HepG2 (cell line): Measurements from ENCODE around the gene SLC38A2. TPM values are rescaled to one million over a fixed set of nuclear protein-coding genes. Genes with fewer than 3 reads are reported as not detected.
A peak's percentile ranks its signal among the peaks of the same experiment; 100 is the strongest.

Experiments used
- ETV5 ChIP-seq: IDR thresholded peaks from 2 replicates; pipeline ENCODE4 v1.6.1; 2018; ENCODE audit warnings: missing biosample characterization, missing genetic modification reagents, inconsistent platforms, borderline replicate concordance
- FOSL2 ChIP-seq: sonication (generic); formaldehyde crosslinking; IDR thresholded peaks from 2 replicates; pipeline ENCODE4 v1.4.0; 2020; ENCODE audit warnings: missing genetic modification reagents
- HNF4G ChIP-seq, 2 experiments: sonication (generic) in 1 of 2; formaldehyde crosslinking in 1 of 2; IDR thresholded peaks; 2 replicates each; pipeline versions ENCODE4 v1.4.0 to v1.6.1; 2011 to 2020; ENCODE audit warnings: borderline replicate concordance in 2 of 2, low read depth in 2 of 2, mild to moderate bottlenecking in 2 of 2, low read length in 1 of 2, missing genetic modification reagents in 1 of 2, moderate library complexity in 1 of 2
- KAT7 ChIP-seq: IDR thresholded peaks from 2 replicates; pipeline ENCODE4 v1.6.1; 2018; ENCODE audit warnings: borderline replicate concordance, missing compliant biosample characterization
- MLLT10 ChIP-seq: sonication (generic); formaldehyde crosslinking; IDR thresholded peaks from 2 replicates; pipeline ENCODE4 v1.4.0; 2020; ENCODE audit warnings: missing genetic modification reagents
- PHF21A ChIP-seq: sonication (generic); formaldehyde crosslinking; IDR thresholded peaks from 2 replicates; pipeline ENCODE4 v1.5.0; 2020; ENCODE audit warnings: mild to moderate bottlenecking, missing genetic modification reagents
- SIN3A ChIP-seq: IDR thresholded peaks from 2 replicates; pipeline ENCODE4 v1.6.1; 2011; ENCODE audit warnings: low read depth, mild to moderate bottlenecking, control low read depth, low read length, borderline replicate concordance
- STAG1 ChIP-seq: sonication (generic); formaldehyde crosslinking; IDR thresholded peaks from 2 replicates; pipeline ENCODE4 v1.4.0; 2020; ENCODE audit warnings: missing genetic modification reagents
- ZNF501 ChIP-seq: sonication (generic); formaldehyde crosslinking; IDR thresholded peaks from 2 replicates; pipeline ENCODE4 v1.5.1; 2020; ENCODE audit warnings: mild to moderate bottlenecking, moderate library complexity, missing genetic modification reagents
- ZNF782 ChIP-seq: sonication (generic); formaldehyde crosslinking; IDR thresholded peaks from 2 replicates; pipeline ENCODE4 v1.4.0; 2020; ENCODE audit warnings: missing genetic modification reagents, mild to moderate bottlenecking, borderline replicate concordance
- polyA plus RNA-seq, 8 experiments: library from polyadenylated mRNA; depleted of rRNA in 3 of 8; stranded (reverse) in 7 of 8; unstranded in 1 of 8; fragments of >200 nt; fragmentation: Illumina TruSeq in 4 of 8; extraction: Trizol in 4 of 8; gene quantifications; 2 replicates each; pipeline versions ENCODE4 v1.2.1 to v1.2.3, GENCODE V29; 2011 to 2016; ENCODE audit warnings: low read depth in 4 of 8, missing spikeins in 1 of 8, mixed read lengths in 1 of 8; ENCODE audit not compliant: insufficient read depth in 1 of 8
- total RNA-seq, 5 experiments: library from RNA; depleted of rRNA; stranded (reverse); fragments of >200 nt; fragmentation: Illumina TruSeq; extraction: Trizol; gene quantifications; 2 replicates each; pipeline ENCODE4 v1.2.3, GENCODE V29; 2016; ENCODE audit warnings: low read depth in 1 of 5
- TF ChIP-seq, protein P1 (sequence below), 2 experiments: sonication (generic) in 1 of 2; formaldehyde crosslinking in 1 of 2; IDR thresholded peaks; 2 replicates each; pipeline versions ENCODE4 v1.5.1 to v1.6.1; 2011 to 2020; ENCODE audit warnings: borderline replicate concordance in 1 of 2, low read depth in 1 of 2, low read length in 1 of 2, mild to moderate bottlenecking in 1 of 2, missing genetic modification reagents in 1 of 2, moderate library complexity in 1 of 2
- TF ChIP-seq, protein P2 (sequence below): sonication (generic); formaldehyde crosslinking; IDR thresholded peaks from 2 replicates; pipeline ENCODE4 v1.5.1; 2020; ENCODE audit warnings: mild to moderate bottlenecking, moderate library complexity, missing genetic modification reagents
- TF ChIP-seq, protein P3 (sequence below): sonication (generic); formaldehyde crosslinking; IDR thresholded peaks from 2 replicates; pipeline ENCODE4 v1.4.0; 2020; ENCODE audit warnings: missing genetic modification reagents
- TF ChIP-seq, protein P4 (sequence below): IDR thresholded peaks from 2 replicates; pipeline ENCODE4 v1.4.0; 2020; ENCODE audit warnings: mild to moderate bottlenecking, missing genetic modification reagents

SLC38A2 gene
- total and polyA plus RNA-seq, 2 of the 13 experiments (the other 11 are each of a cell fraction or from before 2014, with no cell fraction given) = 368 to 880 TPM

DNA sequence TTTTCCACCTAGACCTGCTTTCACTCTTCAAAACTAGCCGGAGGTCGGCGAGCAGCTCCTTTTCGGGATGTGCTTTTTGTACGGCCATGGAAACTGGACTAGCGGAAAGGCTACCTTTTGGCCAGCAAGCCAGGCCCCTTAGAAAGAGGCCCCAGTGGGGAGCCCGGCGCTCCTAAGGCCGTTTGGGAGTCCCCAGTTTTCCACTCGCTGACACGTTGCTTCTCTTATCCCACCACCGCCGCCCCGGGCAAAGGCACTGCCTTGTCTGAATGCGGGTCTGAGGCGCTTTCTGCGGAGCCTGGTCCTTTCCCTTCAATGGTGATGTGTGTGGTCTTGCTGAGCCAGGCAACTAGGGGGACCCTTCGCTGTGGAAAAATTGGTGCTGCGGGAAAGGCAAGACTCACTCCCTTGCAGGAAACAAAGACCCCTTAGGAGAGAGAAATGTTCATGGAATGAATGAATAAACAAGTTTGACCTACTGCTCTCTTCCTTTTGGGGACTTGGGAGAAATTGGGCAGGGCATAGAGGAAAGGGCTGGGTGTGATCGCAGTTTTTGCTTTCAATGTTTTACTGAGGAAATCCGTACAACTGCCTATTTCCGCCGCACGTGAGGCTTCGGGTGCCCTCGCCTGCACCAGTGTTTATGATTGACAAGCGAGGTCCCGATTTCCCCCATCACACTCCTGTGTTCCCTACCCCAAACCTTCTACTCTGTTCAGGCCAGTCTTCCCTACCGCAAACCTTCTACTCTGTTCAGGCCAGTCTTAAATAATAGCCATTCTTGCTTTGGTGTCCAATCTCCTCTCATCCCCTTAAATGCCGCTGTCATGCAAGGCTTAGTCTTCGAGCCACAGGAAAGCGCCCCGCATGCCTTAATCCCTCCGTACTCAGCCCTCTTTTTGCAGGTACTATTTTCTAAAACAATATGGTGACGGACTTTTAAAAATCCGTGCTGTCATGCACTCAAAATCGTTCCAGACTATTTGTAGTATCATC, 1.0 kb upstream of the SLC38A2 start (continued):
- TF ChIP-seq, protein P1, sequence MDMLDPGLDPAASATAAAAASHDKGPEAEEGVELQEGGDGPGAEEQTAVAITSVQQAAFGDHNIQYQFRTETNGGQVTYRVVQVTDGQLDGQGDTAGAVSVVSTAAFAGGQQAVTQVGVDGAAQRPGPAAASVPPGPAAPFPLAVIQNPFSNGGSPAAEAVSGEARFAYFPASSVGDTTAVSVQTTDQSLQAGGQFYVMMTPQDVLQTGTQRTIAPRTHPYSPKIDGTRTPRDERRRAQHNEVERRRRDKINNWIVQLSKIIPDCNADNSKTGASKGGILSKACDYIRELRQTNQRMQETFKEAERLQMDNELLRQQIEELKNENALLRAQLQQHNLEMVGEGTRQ (IDR thresholded peaks at IDR 0.05; ENCODE audit: low read depth, low read length) = 0 out of 2 replicates have a peak, but pooled peaks have one; percentile 7
- TF ChIP-seq, protein P1 (CRISPR knock-in tag; IDR thresholded peaks at IDR 0.05; ENCODE audit: borderline replicate concordance) = no peak
- peak; percentile 59; the same call in 1 of the 2 replicates for TF ChIP-seq PHF21A (CRISPR knock-in tag)
- TF ChIP-seq, protein P2, sequence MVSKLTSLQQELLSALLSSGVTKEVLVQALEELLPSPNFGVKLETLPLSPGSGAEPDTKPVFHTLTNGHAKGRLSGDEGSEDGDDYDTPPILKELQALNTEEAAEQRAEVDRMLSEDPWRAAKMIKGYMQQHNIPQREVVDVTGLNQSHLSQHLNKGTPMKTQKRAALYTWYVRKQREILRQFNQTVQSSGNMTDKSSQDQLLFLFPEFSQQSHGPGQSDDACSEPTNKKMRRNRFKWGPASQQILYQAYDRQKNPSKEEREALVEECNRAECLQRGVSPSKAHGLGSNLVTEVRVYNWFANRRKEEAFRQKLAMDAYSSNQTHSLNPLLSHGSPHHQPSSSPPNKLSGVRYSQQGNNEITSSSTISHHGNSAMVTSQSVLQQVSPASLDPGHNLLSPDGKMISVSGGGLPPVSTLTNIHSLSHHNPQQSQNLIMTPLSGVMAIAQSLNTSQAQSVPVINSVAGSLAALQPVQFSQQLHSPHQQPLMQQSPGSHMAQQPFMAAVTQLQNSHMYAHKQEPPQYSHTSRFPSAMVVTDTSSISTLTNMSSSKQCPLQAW (CRISPR knock-in tag) = peak; percentile 73; the same call in 1 of the 2 replicates
- peak; percentile 83; the same call in 1 of the 2 replicates for TF ChIP-seq KAT7 (CRISPR knock-in tag)
- no peak for TF ChIP-seq MLLT10 (CRISPR knock-in tag)
- peak; percentile 14; the same call in 1 of the 2 replicates for TF ChIP-seq FOSL2
- TF ChIP-seq ZNF782 (CRISPR knock-in tag) = no peak
- TF ChIP-seq, protein P3, sequence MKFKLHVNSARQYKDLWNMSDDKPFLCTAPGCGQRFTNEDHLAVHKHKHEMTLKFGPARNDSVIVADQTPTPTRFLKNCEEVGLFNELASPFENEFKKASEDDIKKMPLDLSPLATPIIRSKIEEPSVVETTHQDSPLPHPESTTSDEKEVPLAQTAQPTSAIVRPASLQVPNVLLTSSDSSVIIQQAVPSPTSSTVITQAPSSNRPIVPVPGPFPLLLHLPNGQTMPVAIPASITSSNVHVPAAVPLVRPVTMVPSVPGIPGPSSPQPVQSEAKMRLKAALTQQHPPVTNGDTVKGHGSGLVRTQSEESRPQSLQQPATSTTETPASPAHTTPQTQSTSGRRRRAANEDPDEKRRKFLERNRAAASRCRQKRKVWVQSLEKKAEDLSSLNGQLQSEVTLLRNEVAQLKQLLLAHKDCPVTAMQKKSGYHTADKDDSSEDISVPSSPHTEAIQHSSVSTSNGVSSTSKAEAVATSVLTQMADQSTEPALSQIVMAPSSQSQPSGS = 0 out of 2 replicates have a peak, but pooled peaks have one; percentile 13
- peak; percentile 39; the same call in 1 of the 2 replicates for TF ChIP-seq STAG1 (CRISPR knock-in tag)
- no peak for TF ChIP-seq HNF4G (IDR thresholded peaks at IDR 0.05; ENCODE audit: borderline replicate concordance, low read depth, low read length)
- TF ChIP-seq HNF4G (CRISPR knock-in tag; IDR thresholded peaks at IDR 0.05; ENCODE audit: borderline replicate concordance, low read depth) = no peak
- TF ChIP-seq, protein P4, sequence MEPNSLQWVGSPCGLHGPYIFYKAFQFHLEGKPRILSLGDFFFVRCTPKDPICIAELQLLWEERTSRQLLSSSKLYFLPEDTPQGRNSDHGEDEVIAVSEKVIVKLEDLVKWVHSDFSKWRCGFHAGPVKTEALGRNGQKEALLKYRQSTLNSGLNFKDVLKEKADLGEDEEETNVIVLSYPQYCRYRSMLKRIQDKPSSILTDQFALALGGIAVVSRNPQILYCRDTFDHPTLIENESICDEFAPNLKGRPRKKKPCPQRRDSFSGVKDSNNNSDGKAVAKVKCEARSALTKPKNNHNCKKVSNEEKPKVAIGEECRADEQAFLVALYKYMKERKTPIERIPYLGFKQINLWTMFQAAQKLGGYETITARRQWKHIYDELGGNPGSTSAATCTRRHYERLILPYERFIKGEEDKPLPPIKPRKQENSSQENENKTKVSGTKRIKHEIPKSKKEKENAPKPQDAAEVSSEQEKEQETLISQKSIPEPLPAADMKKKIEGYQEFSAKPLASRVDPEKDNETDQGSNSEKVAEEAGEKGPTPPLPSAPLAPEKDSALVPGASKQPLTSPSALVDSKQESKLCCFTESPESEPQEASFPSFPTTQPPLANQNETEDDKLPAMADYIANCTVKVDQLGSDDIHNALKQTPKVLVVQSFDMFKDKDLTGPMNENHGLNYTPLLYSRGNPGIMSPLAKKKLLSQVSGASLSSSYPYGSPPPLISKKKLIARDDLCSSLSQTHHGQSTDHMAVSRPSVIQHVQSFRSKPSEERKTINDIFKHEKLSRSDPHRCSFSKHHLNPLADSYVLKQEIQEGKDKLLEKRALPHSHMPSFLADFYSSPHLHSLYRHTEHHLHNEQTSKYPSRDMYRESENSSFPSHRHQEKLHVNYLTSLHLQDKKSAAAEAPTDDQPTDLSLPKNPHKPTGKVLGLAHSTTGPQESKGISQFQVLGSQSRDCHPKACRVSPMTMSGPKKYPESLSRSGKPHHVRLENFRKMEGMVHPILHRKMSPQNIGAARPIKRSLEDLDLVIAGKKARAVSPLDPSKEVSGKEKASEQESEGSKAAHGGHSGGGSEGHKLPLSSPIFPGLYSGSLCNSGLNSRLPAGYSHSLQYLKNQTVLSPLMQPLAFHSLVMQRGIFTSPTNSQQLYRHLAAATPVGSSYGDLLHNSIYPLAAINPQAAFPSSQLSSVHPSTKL (CRISPR knock-in tag) = peak; percentile 53
- TF ChIP-seq ETV5 (CRISPR knock-in tag) = peak; percentile 71
- TF ChIP-seq ZNF501 (CRISPR knock-in tag) = peak; percentile 69
- 0 out of 2 replicates have a peak, but pooled peaks have one; percentile 48 for TF ChIP-seq SIN3A
